ENCODE results near the gene TRA2A.

DNA sequence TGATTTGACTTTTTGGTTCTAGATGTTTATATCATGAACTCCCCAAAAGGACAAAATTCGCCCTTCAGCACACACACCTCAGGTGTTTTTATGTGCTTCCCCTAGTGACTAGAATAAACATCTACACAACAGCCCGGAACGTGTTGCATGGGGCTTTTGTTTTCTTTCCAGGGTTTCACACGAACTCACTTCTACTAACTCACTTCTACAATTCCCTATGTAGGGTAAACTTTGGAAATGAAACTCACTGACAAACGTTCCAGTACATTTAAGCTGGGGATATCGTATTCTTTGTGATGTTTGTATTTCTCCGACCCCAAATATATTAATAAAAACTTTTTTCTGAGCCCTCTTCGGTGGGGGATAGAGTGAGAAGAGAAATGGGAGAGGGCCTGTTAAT lies 1.4 kb downstream of the TRA2A start:
- TF ChIP-seq, protein P1, sequence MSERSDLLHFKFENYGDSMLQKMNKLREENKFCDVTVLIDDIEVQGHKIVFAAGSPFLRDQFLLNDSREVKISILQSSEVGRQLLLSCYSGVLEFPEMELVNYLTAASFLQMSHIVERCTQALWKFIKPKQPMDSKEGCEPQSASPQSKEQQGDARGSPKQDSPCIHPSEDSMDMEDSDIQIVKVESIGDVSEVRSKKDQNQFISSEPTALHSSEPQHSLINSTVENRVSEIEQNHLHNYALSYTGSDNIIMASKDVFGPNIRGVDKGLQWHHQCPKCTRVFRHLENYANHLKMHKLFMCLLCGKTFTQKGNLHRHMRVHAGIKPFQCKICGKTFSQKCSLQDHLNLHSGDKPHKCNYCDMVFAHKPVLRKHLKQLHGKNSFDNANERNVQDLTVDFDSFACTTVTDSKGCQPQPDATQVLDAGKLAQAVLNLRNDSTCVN (CRISPR knock-in tag; IDR thresholded peaks at IDR 0.05) = no peak
- TF ChIP-seq TOE1 (IDR thresholded peaks at IDR 0.05; ENCODE audit: borderline replicate concordance) (no peak), TOE1 (CRISPR knock-in tag; IDR thresholded peaks at IDR 0.05; ENCODE audit: borderline replicate concordance, low read depth) (no peak), POLR2AphosphoS5 (IDR thresholded peaks at IDR 0.05; ENCODE audit: control insufficient read depth, insufficient read depth, low read depth, low read length) (no peak)

Data from K562 (cell line).